Transverse colon (tissue), 4 donors: ENCODE results near the gene ALK.

Experiments
- POLR2AphosphoS5 ChIP-seq, 3 donors: sonication (generic); formaldehyde crosslinking; IDR thresholded peaks; one replicate each; pipeline ENCODE4 v1.6.1; 2016; ENCODE audit warnings: antibody characterized with exemption in 3 of 3
- TF ChIP-seq, protein P1 (sequence below), 5 experiments: fragments of 200-600 bp in 3 of 5; fragments of 450-650 bp in 2 of 5; sonication (generic) in 3 of 5; IDR thresholded peaks; 1 replicate in 2 of 5; 2 replicates in 3 of 5; pipeline ENCODE4 v1.5.1; 2016 to 2017; ENCODE audit warnings: antibody characterized with exemption in 5 of 5, inconsistent platforms in 3 of 5, mild to moderate bottlenecking in 2 of 5, moderate library complexity in 1 of 5

DNA sequence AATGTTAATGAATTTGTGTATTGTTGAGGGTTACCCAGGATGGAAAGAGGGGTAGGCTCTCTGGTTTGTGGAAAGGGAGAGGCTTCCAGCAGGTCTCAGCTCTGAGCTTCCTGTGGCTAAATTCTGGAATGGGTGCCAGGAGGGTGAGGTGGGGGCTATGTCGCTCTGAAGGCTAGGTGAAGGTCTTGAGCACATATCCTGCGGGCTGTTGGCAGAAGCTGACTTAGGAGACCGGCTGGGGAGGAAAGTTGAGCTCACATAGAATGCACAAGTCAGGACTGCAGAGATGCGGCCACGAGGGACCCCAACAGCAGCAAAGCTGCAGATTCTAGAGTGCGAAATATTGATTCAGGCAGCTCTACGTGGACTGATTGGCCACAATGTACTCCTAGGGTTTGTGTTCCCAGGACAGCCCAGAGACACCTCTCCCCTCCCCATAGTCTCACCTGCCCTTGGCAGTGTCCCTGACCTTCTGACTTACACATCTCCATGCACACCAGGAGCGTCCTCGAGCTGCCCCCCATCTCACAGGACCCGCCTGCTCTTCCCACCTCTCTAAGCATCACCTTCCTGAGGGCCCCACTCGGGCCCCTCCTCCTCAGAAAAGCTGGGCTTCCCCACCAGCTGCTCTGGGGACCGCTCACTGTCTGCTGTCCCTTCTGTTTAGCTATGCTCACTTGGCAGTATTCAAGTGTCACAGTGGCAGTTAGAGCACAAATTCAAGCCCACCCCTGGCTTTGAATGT is 72.6 kb downstream of the ALK start:
- TF ChIP-seq, protein P1, sequence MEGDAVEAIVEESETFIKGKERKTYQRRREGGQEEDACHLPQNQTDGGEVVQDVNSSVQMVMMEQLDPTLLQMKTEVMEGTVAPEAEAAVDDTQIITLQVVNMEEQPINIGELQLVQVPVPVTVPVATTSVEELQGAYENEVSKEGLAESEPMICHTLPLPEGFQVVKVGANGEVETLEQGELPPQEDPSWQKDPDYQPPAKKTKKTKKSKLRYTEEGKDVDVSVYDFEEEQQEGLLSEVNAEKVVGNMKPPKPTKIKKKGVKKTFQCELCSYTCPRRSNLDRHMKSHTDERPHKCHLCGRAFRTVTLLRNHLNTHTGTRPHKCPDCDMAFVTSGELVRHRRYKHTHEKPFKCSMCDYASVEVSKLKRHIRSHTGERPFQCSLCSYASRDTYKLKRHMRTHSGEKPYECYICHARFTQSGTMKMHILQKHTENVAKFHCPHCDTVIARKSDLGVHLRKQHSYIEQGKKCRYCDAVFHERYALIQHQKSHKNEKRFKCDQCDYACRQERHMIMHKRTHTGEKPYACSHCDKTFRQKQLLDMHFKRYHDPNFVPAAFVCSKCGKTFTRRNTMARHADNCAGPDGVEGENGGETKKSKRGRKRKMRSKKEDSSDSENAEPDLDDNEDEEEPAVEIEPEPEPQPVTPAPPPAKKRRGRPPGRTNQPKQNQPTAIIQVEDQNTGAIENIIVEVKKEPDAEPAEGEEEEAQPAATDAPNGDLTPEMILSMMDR (IDR thresholded peaks at IDR 0.05): no peak
- no peak for TF ChIP-seq POLR2AphosphoS5 (IDR thresholded peaks at IDR 0.05)
